Measurements from ENCODE around the gene TRIO. TPM values are rescaled to one million over a fixed set of nuclear protein-coding genes. Genes with fewer than 3 reads are reported as not detected.

Gene TRIO
- total RNA-seq, 3 donors from 2014 or later (not counting 1 experiment from before 2014, with no cell fraction given), result 84.6 to 136 (median 94.3) TPM

DNA sequence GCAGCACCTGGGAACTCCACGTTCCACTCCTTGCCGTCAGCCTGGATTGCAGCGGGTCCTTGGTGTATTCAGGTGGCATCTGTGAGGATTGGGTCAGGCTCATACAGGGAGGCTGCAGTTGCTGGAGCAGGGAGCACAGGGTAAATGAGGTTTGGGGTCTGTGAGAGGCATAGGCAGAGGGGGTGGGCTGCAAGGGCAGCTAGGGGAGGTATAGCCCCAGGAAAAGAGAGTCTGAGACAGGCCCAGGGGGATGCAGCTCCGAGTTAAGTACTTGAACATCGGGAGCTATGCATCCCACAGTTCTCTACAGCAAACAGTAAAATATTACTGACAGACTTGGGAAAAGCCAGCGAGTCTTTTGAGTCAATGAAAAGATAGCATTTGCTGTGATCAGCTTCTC lies 101.6 kb downstream of the TRIO start:
- ATAC-seq, result no peak
- intact Hi-C loops (cut with micrococcal nuclease), result no loop called here

DNA sequence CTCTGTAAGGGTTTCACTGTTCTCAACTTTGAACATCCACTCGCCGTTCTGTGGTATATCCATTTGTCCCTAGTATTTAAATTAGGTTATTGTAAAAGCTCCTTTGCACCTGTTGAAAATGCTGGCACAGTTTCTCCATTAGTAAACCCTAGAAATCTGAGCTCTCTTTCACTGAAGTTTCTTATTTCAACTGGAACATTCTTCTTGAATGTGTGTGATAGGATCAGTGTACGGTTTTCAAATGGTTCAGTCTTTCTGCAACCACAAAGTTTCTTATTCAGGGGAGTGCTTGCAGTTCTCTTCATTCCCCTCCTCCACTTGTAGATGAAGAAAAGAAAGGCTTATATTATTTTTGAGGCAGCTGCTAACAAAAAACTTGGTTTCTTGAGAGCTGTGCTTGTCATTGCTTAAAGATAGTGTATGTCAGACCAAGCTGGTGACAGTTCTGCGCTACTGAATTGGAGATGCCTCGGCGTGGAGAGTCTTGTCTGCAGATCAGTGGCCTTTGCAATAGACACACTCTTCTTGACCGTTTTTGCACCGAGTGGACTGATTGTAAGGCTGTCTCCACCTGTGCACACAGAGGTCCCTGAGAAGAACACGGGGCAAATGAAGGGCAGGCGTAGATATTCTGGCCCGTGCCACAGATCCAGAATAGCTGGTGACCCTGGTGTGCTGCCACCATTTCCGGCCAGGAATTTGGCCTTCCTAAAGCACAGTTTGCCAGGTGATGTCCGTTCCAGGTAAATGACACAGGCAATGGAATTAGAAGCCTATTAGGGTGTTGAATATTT lies 102.2 kb downstream of the TRIO start:
- TF ChIP-seq, protein P1, sequence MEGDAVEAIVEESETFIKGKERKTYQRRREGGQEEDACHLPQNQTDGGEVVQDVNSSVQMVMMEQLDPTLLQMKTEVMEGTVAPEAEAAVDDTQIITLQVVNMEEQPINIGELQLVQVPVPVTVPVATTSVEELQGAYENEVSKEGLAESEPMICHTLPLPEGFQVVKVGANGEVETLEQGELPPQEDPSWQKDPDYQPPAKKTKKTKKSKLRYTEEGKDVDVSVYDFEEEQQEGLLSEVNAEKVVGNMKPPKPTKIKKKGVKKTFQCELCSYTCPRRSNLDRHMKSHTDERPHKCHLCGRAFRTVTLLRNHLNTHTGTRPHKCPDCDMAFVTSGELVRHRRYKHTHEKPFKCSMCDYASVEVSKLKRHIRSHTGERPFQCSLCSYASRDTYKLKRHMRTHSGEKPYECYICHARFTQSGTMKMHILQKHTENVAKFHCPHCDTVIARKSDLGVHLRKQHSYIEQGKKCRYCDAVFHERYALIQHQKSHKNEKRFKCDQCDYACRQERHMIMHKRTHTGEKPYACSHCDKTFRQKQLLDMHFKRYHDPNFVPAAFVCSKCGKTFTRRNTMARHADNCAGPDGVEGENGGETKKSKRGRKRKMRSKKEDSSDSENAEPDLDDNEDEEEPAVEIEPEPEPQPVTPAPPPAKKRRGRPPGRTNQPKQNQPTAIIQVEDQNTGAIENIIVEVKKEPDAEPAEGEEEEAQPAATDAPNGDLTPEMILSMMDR (IDR thresholded peaks at IDR 0.05), result no peak
- Mint-ChIP-seq H3K27me3 (ENCODE audit: low read depth in 2 of 2) (no peaks in the 10 kb centered on the region), H3K4me3 (no peak overlapping the region), H3K4me1 (peaks cover 11 to 33% of the 10 kb centered on the region in 2 donors), H3K27ac (no peak overlapping the region), H3K9me3 (no peaks in the 10 kb centered on the region), H3K36me3 (no peaks in the 10 kb centered on the region)
- ATAC-seq (no peak), DNase-seq (no peak)
- Histone ChIP-seq H3K36me3 (ENCODE audit: control insufficient read depth, insufficient read depth, low read length) (no peaks in the 10 kb centered on the region), H3K4me1 (ENCODE audit: control insufficient read depth, insufficient read depth, low read length) (peaks cover 3% of the 10 kb centered on the region), H3K27ac (ENCODE audit: low read length) (no peak overlapping the region), H3K9me3 (ENCODE audit: control insufficient read depth, insufficient read depth, low read length) (no peaks in the 10 kb centered on the region), H3K4me3 (ENCODE audit: low read length) (no peak overlapping the region), H3K27me3 (ENCODE audit: control insufficient read depth, insufficient read depth, low read length) (no peaks in the 10 kb centered on the region)
- intact Hi-C loops (cut with micrococcal nuclease), result no loop called here
- WGBS (ENCODE audit: insufficient coverage), result 87% methylated on average over 12 of the region's 13 CpGs

More for the DNA sequence above, 101.6 kb downstream of the TRIO start:
- no peak overlapping the region for H3K4me3 ChIP-seq (ENCODE audit: low read length)
- H3K27ac Mint-ChIP-seq, result no peak overlapping the region
- peaks cover 7 to 27% of the 10 kb centered on the region in 2 donors for H3K4me1 Mint-ChIP-seq
- no peaks in the 10 kb centered on the region for H3K4me1 ChIP-seq (ENCODE audit: control insufficient read depth, insufficient read depth, low read length)
- DNase-seq, result no peak
- no peaks in the 10 kb centered on the region for H3K27me3 Mint-ChIP-seq (ENCODE audit: low read depth in 2 of 2)
- no peaks in the 10 kb centered on the region for H3K27me3 ChIP-seq (ENCODE audit: control insufficient read depth, insufficient read depth, low read length)
- 91% methylated on average over 6 of the region's 6 CpGs for WGBS (ENCODE audit: insufficient coverage)
- H3K36me3 ChIP-seq (ENCODE audit: control insufficient read depth, insufficient read depth, low read length), result no peaks in the 10 kb centered on the region
- TF ChIP-seq, protein P1 (IDR thresholded peaks at IDR 0.05), result no peak
- no peak overlapping the region for H3K27ac ChIP-seq (ENCODE audit: low read length)
- no peaks in the 10 kb centered on the region for H3K36me3 Mint-ChIP-seq
- H3K9me3 ChIP-seq (ENCODE audit: control insufficient read depth, insufficient read depth, low read length), result no peaks in the 10 kb centered on the region
- H3K9me3 Mint-ChIP-seq, result no peaks in the 10 kb centered on the region
- H3K4me3 Mint-ChIP-seq, result no peak overlapping the region

DNA sequence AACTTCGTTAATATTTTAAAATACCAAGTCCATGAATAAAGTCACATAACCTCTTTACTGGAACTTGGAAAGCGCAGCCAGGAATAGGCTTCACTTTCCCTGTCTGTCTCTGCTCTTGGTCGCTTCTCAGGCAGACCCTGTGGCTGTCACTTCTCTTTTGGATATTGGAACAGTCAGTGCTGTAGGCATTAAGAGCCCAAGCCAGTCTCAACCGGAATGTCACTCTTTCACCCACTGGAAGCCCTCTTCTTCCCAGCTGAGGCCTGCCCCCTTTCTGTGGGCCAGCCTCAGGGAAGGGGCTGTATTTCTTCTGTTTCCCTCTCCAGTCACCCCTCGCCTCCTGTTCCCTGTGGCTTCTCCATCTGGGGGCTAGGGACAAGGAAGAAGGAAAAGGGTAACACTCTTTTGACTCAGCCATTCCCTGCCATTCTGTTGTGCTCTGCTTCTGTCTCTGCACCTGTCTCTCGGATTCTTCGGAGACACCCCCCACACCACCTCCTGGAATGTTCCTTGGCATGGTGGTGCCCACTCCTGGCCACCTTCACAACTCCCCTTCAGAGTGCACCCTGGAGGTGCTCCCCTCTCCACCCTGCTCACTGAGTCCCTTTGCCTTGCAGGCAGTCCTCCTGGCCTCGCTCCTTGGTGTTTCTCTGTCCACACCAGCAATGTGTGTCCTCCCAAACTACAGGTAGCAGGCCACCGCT lies 103.4 kb downstream of the TRIO start:
- Mint-ChIP-seq H3K36me3 (no peaks in the 10 kb centered on the region), H3K27ac (no peak overlapping the region), H3K4me1 (peaks cover 11 to 45% of the 10 kb centered on the region in 2 donors), H3K27me3 (ENCODE audit: low read depth in 2 of 2) (no peaks in the 10 kb centered on the region), H3K9me3 (no peaks in the 10 kb centered on the region), H3K4me3 (no peak overlapping the region)
- no peaks in the 10 kb centered on the region for H3K9me3 ChIP-seq (ENCODE audit: control insufficient read depth, insufficient read depth, low read length)
- H3K4me3 ChIP-seq (ENCODE audit: low read length), result no peak overlapping the region
- TF ChIP-seq, protein P1 (IDR thresholded peaks at IDR 0.05), result no peak
- 87% methylated on average over 8 of the region's 9 CpGs for WGBS (ENCODE audit: insufficient coverage)
- ATAC-seq (peak in 1 of 3 donors; percentile 30), DNase-seq (no peak)
- H3K36me3 ChIP-seq (ENCODE audit: control insufficient read depth, insufficient read depth, low read length), result no peaks in the 10 kb centered on the region
- intact Hi-C loops (cut with micrococcal nuclease), result no loop called here
- no peaks in the 10 kb centered on the region for H3K27me3 ChIP-seq (ENCODE audit: control insufficient read depth, insufficient read depth, low read length)
- H3K4me1 ChIP-seq (ENCODE audit: control insufficient read depth, insufficient read depth, low read length), result peaks cover 15% of the 10 kb centered on the region
- no peak overlapping the region for H3K27ac ChIP-seq (ENCODE audit: low read length)
